Mammary epithelial cell (primary cell): ENCODE measurements around the gene RPRD1B.

ENCODE experiments used
- EZH2 ChIP-seq: IDR thresholded peaks from 2 replicates; pipeline ENCODE4 v1.6.1; 2012; ENCODE audit warnings: low read length, inconsistent platforms, borderline replicate concordance
- TF ChIP-seq, protein P1 (sequence below), 2 donors: IDR thresholded peaks in 1 of 2; conservative IDR thresholded peaks in 1 of 2; 2 replicates each; pipeline ENCODE4 v1.5.1; 2011 to 2012; ENCODE audit warnings: inconsistent platforms in 2 of 2, low read length in 2 of 2, mild to moderate bottlenecking in 2 of 2, control low read depth in 1 of 2, low read depth in 1 of 2; ENCODE audit not compliant: insufficient read depth in 1 of 2; ENCODE audit errors: extremely low read depth in 1 of 2

DNA sequence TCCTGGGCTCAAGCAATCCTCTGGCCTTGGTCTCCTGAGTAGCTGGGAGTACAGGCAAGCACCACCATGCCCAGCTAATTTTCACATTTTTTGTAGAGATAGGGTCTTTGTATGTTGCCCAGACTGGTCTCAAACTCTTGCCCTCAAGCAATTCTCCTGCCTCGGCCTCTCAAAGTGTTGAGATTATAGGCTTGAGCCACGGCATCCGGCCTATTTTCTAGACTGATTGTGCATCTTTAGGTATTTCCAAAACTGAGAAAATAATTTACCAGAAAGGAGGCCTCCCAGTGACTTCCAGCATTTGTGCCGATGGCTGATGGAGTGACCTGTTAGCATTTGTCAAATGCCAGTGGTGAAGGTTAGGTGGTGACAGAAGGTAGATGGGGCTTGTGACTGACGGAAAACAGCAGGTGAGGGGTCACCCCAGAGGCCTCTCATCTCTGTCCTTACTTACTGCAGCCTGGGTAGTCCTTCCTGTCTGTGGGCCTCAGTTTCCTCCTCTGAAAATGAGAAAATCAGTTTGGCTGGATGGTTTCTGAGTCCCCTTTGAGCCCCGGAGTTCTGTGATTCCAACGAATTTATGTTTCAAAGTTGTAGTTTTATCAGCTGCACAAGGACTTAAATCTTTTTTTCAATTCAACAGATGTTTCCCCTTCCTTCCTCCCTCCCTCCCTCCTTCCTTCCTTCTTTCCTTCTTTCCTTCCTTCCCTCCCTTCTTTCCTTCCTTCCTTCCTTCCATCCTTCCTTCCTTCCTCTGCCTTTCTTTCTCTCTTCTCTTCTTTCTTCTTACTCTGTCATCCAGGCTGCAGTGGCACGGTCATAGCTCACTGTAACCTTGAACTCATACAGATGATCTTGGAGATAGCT, 78.1 kb downstream of the RPRD1B start:
- TF ChIP-seq, protein P1, sequence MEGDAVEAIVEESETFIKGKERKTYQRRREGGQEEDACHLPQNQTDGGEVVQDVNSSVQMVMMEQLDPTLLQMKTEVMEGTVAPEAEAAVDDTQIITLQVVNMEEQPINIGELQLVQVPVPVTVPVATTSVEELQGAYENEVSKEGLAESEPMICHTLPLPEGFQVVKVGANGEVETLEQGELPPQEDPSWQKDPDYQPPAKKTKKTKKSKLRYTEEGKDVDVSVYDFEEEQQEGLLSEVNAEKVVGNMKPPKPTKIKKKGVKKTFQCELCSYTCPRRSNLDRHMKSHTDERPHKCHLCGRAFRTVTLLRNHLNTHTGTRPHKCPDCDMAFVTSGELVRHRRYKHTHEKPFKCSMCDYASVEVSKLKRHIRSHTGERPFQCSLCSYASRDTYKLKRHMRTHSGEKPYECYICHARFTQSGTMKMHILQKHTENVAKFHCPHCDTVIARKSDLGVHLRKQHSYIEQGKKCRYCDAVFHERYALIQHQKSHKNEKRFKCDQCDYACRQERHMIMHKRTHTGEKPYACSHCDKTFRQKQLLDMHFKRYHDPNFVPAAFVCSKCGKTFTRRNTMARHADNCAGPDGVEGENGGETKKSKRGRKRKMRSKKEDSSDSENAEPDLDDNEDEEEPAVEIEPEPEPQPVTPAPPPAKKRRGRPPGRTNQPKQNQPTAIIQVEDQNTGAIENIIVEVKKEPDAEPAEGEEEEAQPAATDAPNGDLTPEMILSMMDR (conservative IDR thresholded peaks at IDR 0.05 in 1 of 2, IDR thresholded peaks at IDR 0.05 in 1 of 2; ENCODE audit: extremely low read depth in 1 of 2, insufficient read depth in 1 of 2, low read depth in 1 of 2, low read length in 2 of 2): no peak
- TF ChIP-seq EZH2: no peak
